Testis (tissue), 3 donors: ENCODE results near the gene FGGY. TPM values are rescaled to one million over a fixed set of nuclear protein-coding genes. Genes with fewer than 3 reads are reported as not detected.

ENCODE experiments used
- DNase-seq: peaks from one replicate; pipeline ENCODE4 v3.0.0-alpha.2; 2019
- H3K27ac ChIP-seq, 2 donors: fragments of 200-600 bp; sonication (generic); one replicate each; pipeline ENCODE4 v1.5.1; 2019
- H3K27me3 ChIP-seq: fragments of 200-600 bp; sonication (generic); one replicate; pipeline ENCODE4 v1.5.1; 2019
- H3K36me3 ChIP-seq: fragments of 200-600 bp; sonication (generic); one replicate; pipeline ENCODE4 v1.5.1; 2017; ENCODE audit warnings: low read depth; ENCODE audit errors: missing control alignments
- H3K4me1 ChIP-seq: fragments of 200-600 bp; sonication (generic); one replicate; pipeline ENCODE4 v1.5.1; 2019
- H3K4me3 ChIP-seq, 2 donors: fragments of 200-600 bp; sonication (generic); one replicate each; pipeline ENCODE4 v1.5.1; 2017 to 2019
- H3K9me3 ChIP-seq: fragments of 200-600 bp; sonication (generic); one replicate; pipeline ENCODE4 v1.5.1; 2017
- CTCF ChIP-seq, 3 experiments: fragments of 450-650 bp in 2 of 3; fragments of 200-600 bp in 1 of 3; sonication (generic) in 1 of 3; IDR thresholded peaks; one replicate each; pipeline ENCODE4 v1.5.1; 2016 to 2019; ENCODE audit warnings: antibody characterized with exemption in 3 of 3, mild to moderate bottlenecking in 2 of 3, moderate library complexity in 1 of 3
- POLR2A ChIP-seq: fragments of 450-650 bp; IDR thresholded peaks from one replicate; pipeline ENCODE4 v1.6.1; 2017; ENCODE audit warnings: antibody characterized with exemption, mild to moderate bottlenecking, moderate library complexity
- WGBS, 2 donors: methylation state at CpG; one replicate each; pipeline ENCODE4 v1.1.5; 2018; 5-methylcytosine and 5-hydroxymethylcytosine counted together
- intact Hi-C: fragments of 100-400 bp; cut with DNase I; formaldehyde crosslinking; loops from one replicate; pipeline ENCODE4 v1.15.1; 2023; ENCODE audit warnings: low total_unique reads
- polyA plus RNA-seq: library from polyadenylated mRNA; stranded (reverse); fragments of 350-450 nt; fragmentation: Illumina TruSeq; extraction: RNeasy Lipid Tissue Mini Kit (QIAGEN cat#74804); gene quantifications from one replicate; pipeline ENCODE4 v1.2.3, GENCODE V29; 2014; ENCODE audit warnings: low read depth, low replicate concordance; ENCODE audit not compliant: insufficient read depth
- total RNA-seq, 2 donors: library from RNA; depleted of rRNA; stranded (reverse); fragments of >200 nt; gene quantifications; one replicate each; pipeline ENCODE4 v1.2.3, GENCODE V29; 2016

The FGGY gene
- total and polyA plus RNA-seq, 3 donors from 2014 or later = 14.6 to 32.8 (median 32.3) TPM

DNA sequence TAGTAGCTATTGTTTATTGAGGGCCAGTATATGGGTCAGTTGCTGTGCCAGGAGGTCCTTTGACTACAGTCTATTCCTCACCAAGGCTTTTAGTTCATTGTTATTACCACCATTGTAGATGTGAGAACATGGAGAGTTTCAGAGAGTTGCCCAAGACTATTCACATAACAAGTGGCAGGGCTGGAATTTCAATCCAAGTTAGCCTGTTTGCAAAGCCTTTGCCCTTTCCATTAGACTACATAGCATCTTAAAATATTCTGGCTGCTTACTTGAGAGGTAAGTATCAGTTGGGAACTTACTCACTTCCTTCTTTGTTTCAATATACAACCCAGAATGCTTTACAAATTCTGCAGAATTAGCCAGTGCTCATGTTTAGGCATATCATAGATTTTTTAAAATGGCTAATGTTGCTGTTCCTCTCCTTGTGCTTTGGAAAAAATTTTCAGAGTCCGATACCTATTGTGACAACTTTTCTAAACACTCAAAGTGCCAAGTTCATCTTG lies 141.2 kb downstream of the FGGY start:
- DNase-seq = no peak
- no peak for TF ChIP-seq POLR2A
- TF ChIP-seq CTCF (IDR thresholded peaks at IDR 0.05) = no peak
- Histone ChIP-seq H3K4me3 (no peak overlapping the region), H3K27me3 (no peaks in the 10 kb centered on the region), H3K36me3 (no peaks in the 10 kb centered on the region), H3K27ac (no peak overlapping the region), H3K4me1 (peaks cover 13% of the 10 kb centered on the region), H3K9me3 (no peaks in the 10 kb centered on the region)
- intact Hi-C loops = no loop called here
- 79 to 86% methylated on average over 1 of the region's 1 CpG for WGBS, 2 donors

- Histone ChIP-seq H3K9me3 (no peaks in the 10 kb centered on the region), H3K4me3 (no peak overlapping the region), H3K4me1 (peaks cover 12% of the 10 kb centered on the region), H3K36me3 (no peaks in the 10 kb centered on the region), H3K27me3 (no peaks in the 10 kb centered on the region), H3K27ac (no peak overlapping the region)
- 85 to 90% methylated on average over 4 of the region's 4 CpGs for WGBS, 2 donors
- intact Hi-C loops = no loop called here
- no peak for TF ChIP-seq POLR2A
- TF ChIP-seq CTCF (IDR thresholded peaks at IDR 0.05) = no peak
- DNase-seq = no peak
These were observed 145.6 kb downstream of the FGGY start for GRCh38 chr1:59442492-59442891.

DNA sequence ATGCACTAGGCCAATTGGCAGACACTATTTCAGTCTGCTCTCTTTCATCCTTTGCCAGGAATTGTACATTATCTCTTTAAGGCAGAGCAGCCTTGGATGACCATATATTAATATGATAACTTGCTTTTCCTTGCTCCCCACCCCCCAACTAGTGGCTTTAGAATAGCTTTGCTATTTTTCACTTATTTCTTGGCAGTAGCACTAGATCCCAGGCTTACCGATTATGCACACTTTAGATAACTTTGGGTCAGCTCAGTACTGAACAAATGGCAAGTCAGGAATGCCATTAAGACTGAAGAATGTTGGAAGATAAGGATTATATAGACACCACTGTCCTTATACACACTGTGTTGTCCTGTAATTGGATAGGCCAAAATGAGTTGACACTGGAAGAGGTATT lies 146.4 kb downstream of the FGGY start:
- Histone ChIP-seq H3K9me3 (no peaks in the 10 kb centered on the region), H3K4me3 (no peak overlapping the region), H3K27ac (no peak overlapping the region), H3K27me3 (no peaks in the 10 kb centered on the region), H3K4me1 (peaks cover 7% of the 10 kb centered on the region), H3K36me3 (no peaks in the 10 kb centered on the region)
- TF ChIP-seq CTCF (IDR thresholded peaks at IDR 0.05) (no peak), POLR2A (no peak)
- 16 to 50% methylated on average over 1 of the region's 1 CpG for WGBS, 2 donors
- no peak for DNase-seq
- intact Hi-C loops = no loop called here

DNA sequence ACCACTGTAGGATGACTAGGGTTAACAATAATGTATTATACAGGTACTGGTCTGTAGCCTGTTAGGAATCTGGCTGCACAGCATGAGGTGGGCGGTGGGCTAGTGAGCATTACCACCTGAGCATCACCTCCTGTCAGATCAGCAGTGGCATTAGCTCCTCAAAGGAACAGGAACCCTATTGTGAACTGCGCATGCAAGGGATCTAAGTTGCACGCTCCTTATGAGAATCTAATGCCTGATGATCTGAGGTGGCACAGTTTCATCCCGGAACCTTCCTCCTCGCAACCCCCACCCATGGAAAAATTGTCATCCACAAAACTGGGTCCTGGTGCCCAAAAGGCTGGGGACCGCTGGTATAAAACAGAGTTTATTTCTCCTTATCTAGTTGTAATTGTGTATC lies 147.6 kb downstream of the FGGY start:
- Histone ChIP-seq H3K36me3 (no peaks in the 10 kb centered on the region), H3K27me3 (no peaks in the 10 kb centered on the region), H3K9me3 (no peaks in the 10 kb centered on the region), H3K27ac (no peak overlapping the region), H3K4me1 (peaks cover 7% of the 10 kb centered on the region), H3K4me3 (no peak overlapping the region)
- intact Hi-C loops = no loop called here
- TF ChIP-seq POLR2A (no peak), CTCF (IDR thresholded peaks at IDR 0.05) (no peak)
- no peak for DNase-seq
- 98% methylated on average over 6 of the region's 6 CpGs for WGBS, 2 donors

GRCh38 chr1:59445040-59445439 lies 148.1 kb downstream of the FGGY start:
- H3K4me3 ChIP-seq = no peak overlapping the region
- peak overlapping the region in 1 of 2 donors; percentile 8 for H3K27ac ChIP-seq
- H3K9me3 ChIP-seq = no peaks in the 10 kb centered on the region
- 38 to 66% methylated on average over 1 of the region's 1 CpG for WGBS, 2 donors
- H3K4me1 ChIP-seq = peaks cover 7% of the 10 kb centered on the region
- TF ChIP-seq POLR2A (no peak), CTCF (IDR thresholded peaks at IDR 0.05) (no peak)
- no peak for DNase-seq
- H3K36me3 ChIP-seq = no peaks in the 10 kb centered on the region
- no peaks in the 10 kb centered on the region for H3K27me3 ChIP-seq
- intact Hi-C loops = no loop called here
